ENCODE results near the gene C18orf63.

DNA sequence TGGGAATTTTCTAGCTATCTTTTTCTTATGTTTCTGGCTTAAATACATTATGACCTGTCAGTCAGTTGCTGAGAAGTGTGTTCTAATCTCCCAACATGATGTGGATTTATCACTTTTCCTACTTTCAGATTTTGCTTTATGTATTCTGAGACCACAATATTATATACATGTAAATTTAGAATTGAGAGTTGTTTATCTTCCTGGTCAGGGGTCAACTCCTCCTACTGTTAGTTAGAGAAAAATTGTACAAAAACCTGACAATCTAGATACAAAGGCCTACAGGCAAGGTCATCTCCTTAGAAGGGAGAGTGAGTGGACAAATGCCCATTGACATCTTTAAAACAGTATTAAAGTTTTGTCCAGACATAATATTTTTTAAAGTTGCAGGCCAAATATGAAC lies 30.6 kb downstream of the C18orf63 start:
- TF ChIP-seq EZH2phosphoT487 (IDR thresholded peaks at IDR 0.05; ENCODE audit: borderline replicate concordance, low read depth, low read length) = no peak
- TF ChIP-seq, protein P1, sequence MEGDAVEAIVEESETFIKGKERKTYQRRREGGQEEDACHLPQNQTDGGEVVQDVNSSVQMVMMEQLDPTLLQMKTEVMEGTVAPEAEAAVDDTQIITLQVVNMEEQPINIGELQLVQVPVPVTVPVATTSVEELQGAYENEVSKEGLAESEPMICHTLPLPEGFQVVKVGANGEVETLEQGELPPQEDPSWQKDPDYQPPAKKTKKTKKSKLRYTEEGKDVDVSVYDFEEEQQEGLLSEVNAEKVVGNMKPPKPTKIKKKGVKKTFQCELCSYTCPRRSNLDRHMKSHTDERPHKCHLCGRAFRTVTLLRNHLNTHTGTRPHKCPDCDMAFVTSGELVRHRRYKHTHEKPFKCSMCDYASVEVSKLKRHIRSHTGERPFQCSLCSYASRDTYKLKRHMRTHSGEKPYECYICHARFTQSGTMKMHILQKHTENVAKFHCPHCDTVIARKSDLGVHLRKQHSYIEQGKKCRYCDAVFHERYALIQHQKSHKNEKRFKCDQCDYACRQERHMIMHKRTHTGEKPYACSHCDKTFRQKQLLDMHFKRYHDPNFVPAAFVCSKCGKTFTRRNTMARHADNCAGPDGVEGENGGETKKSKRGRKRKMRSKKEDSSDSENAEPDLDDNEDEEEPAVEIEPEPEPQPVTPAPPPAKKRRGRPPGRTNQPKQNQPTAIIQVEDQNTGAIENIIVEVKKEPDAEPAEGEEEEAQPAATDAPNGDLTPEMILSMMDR (conservative IDR thresholded peaks at IDR 0.05; ENCODE audit: low read length) = no peak

All from OCI-LY7 (cell line).